Caco-2 (cell line): ENCODE measurements around the gene EMC8. TPM values are rescaled to one million over a fixed set of nuclear protein-coding genes. Genes with fewer than 3 reads are reported as not detected.

Experiments
- BruUV-seq: library from RNA; stranded (reverse); fragments of 400-500 nt; replicated peaks from 2 replicates; lab custom pipeline; 2021; lab: Mats Ljungman, UMichigan
- CTCF ChIA-PET: fragments of 300-600 bp; sonication (Branson Sonifier 250); formaldehyde crosslinking; loops from one replicate; lab custom pipeline; 2022; ENCODE audit warnings: antibody characterized with exemption; lab: Charles Lee
- POLR2A ChIA-PET: fragments of 300-600 bp; sonication (Branson Sonifier 250); formaldehyde crosslinking; loops from one replicate; lab custom pipeline; 2022; ENCODE audit warnings: antibody characterized with exemption; lab: Charles Lee
- DNase-seq, 2 experiments: peaks; one replicate each; pipeline versions ENCODE4 v3.0.0 to v3.0.0-alpha.2; 2020 to 2022
- H3K27me3 ChIP-seq: replicated peaks from 2 replicates; pipeline ENCODE4 v1.6.0; 2011; ENCODE audit warnings: low read length; ENCODE audit not compliant: control insufficient read depth, insufficient read depth
- H3K36me3 ChIP-seq: 2 replicates; pipeline ENCODE4 v1.5.1; 2011; ENCODE audit warnings: low read length; ENCODE audit not compliant: control insufficient read depth, insufficient read depth
- H3K4me1 ChIP-seq: fragments of 250-450 bp; sonication (Bioruptor Pico); 2 replicates; pipeline ENCODE4 v1.5.1; 2020; ENCODE audit warnings: mild to moderate bottlenecking
- H3K4me3 ChIP-seq: 2 replicates; pipeline ENCODE4 v1.5.1; 2011; ENCODE audit warnings: low read depth, mild to moderate bottlenecking, control low read depth, low read length
- H3K9me3 ChIP-seq: fragments of 250-450 bp; sonication (Bioruptor Pico); 2 replicates; pipeline ENCODE4 v1.5.1; 2020; ENCODE audit warnings: mild to moderate bottlenecking, moderate library complexity
- H3K27ac Mint-ChIP-seq: one replicate; pipeline ENCODE4 v1.8.0; 2022; ENCODE audit warnings: mixed read lengths; ENCODE audit not compliant: unreplicated experiment
- H3K27me3 Mint-ChIP-seq: one replicate; pipeline ENCODE4 v1.8.0; 2022; ENCODE audit warnings: mixed read lengths; ENCODE audit not compliant: insufficient read depth, unreplicated experiment
- H3K36me3 Mint-ChIP-seq: one replicate; pipeline ENCODE4 v1.8.0; 2022; ENCODE audit warnings: mild to moderate bottlenecking, mixed read lengths; ENCODE audit not compliant: insufficient read depth, unreplicated experiment
- H3K4me1 Mint-ChIP-seq: one replicate; pipeline ENCODE4 v1.8.0; 2022; ENCODE audit warnings: low read depth, mixed read lengths; ENCODE audit not compliant: unreplicated experiment
- H3K4me3 Mint-ChIP-seq: one replicate; pipeline ENCODE4 v1.8.0; 2022; ENCODE audit warnings: mild to moderate bottlenecking, moderate library complexity, mixed read lengths; ENCODE audit not compliant: unreplicated experiment
- H3K9me3 Mint-ChIP-seq: one replicate; pipeline ENCODE4 v1.8.0; 2022; ENCODE audit warnings: mixed read lengths; ENCODE audit not compliant: unreplicated experiment
- CTCF ChIP-seq, 2 experiments: fragments of 200-600 bp in 1 of 2; IDR thresholded peaks; 1 replicate in 1 of 2; 2 replicates in 1 of 2; pipeline versions ENCODE4 v1.5.1 to v1.8.0; 2011 to 2022; ENCODE audit warnings: antibody characterized with exemption in 1 of 2, control low read depth in 1 of 2, inconsistent platforms in 1 of 2, low read depth in 1 of 2, low read length in 1 of 2, mild to moderate bottlenecking in 1 of 2, moderate library complexity in 1 of 2; ENCODE audit not compliant: insufficient read depth in 1 of 2, severe bottlenecking in 1 of 2, unreplicated experiment in 1 of 2
- intact Hi-C: fragments of 100-400 bp; cut with micrococcal nuclease; formaldehyde crosslinking; loops from one replicate; pipeline ENCODE4 v1.10.0; 2022; ENCODE audit not compliant: unreplicated experiment
- total RNA-seq: library from RNA; stranded (reverse); gene quantifications from 2 replicates; pipeline ENCODE4 v1.2.3, GENCODE V29; 2022

EMC8 gene
- total RNA-seq, 1 experiment from 2014 or later: 94.7 TPM

- Mint-ChIP-seq H3K9me3 (no peaks in the 10 kb centered on the region), H3K27me3 (no peaks in the 10 kb centered on the region), H3K4me1 (peaks cover 6% of the 10 kb centered on the region), H3K36me3 (no peaks in the 10 kb centered on the region), H3K4me3 (no peak overlapping the region), H3K27ac (no peak overlapping the region)
- H3K36me3 ChIP-seq: no peaks in the 10 kb centered on the region
- DNase-seq: no peak
- ChIA-PET CTCF (interaction anchor here (0.6 to 1.9 kb wide), 4 partner anchors 8 to 174 kb away, joined by 3 to 10 read pairs (median 4); no protein-coding TSS in a partner anchor), POLR2A (no interaction called here)
- no peaks in the 10 kb centered on the region for H3K4me1 ChIP-seq
- BruUV-seq: no TSS peak
- no peak for TF ChIP-seq CTCF (IDR thresholded peaks at IDR 0.05; ENCODE audit: insufficient read depth in 1 of 2, low read depth in 1 of 2, low read length in 1 of 2, severe bottlenecking in 1 of 2, unreplicated experiment in 1 of 2)
- intact Hi-C loops: no loop called here
- H3K27me3 ChIP-seq: no peaks in the 10 kb centered on the region
- H3K4me3 ChIP-seq: no peak overlapping the region
- no peaks in the 10 kb centered on the region for H3K9me3 ChIP-seq
Observed at GRCh38 chr16:85812811-85813700, 13.7 kb upstream of the EMC8 start.

GRCh38 chr16:85812031-85812807, 12.9 kb upstream of the EMC8 start:
- H3K4me1 Mint-ChIP-seq: peaks cover 6% of the 10 kb centered on the region
- no peak overlapping the region for H3K4me3 Mint-ChIP-seq
- intact Hi-C loops: no loop called here
- Histone ChIP-seq H3K4me3 (no peak overlapping the region), H3K27me3 (no peaks in the 10 kb centered on the region), H3K9me3 (no peaks in the 10 kb centered on the region), H3K36me3 (no peaks in the 10 kb centered on the region), H3K4me1 (no peaks in the 10 kb centered on the region)
- TF ChIP-seq CTCF (IDR thresholded peaks at IDR 0.05; ENCODE audit: insufficient read depth in 1 of 2, low read depth in 1 of 2, low read length in 1 of 2, severe bottlenecking in 1 of 2, unreplicated experiment in 1 of 2): no peak
- no peak overlapping the region for H3K27ac Mint-ChIP-seq
- no peaks in the 10 kb centered on the region for H3K27me3 Mint-ChIP-seq
- H3K36me3 Mint-ChIP-seq: no peaks in the 10 kb centered on the region
- DNase-seq: no peak
- ChIA-PET POLR2A (interaction anchor here (0.6 kb wide), 1 partner anchor 12 kb away, joined by 5 read pairs; no protein-coding TSS in a partner anchor), CTCF (interaction anchor here (0.8 to 1.9 kb wide), 2 partner anchors 9 to 80 kb away, joined by 3 to 10 read pairs; no protein-coding TSS in a partner anchor)
- no peaks in the 10 kb centered on the region for H3K9me3 Mint-ChIP-seq
- no TSS peak for BruUV-seq

- CTCF ChIA-PET: interaction anchor here (0.8 to 1.6 kb wide), 2 partner anchors 9 to 11 kb away, joined by 3 to 10 read pairs; no protein-coding TSS in a partner anchor
- no peaks in the 10 kb centered on the region for H3K27me3 Mint-ChIP-seq
- POLR2A ChIA-PET: no interaction called here
Observed at GRCh38 chr16:85810742-85811115, 11.4 kb upstream of the EMC8 start.

More at GRCh38 chr16:85810742-85811115, 11.4 kb upstream of the EMC8 start:
- no peak for DNase-seq
- Mint-ChIP-seq H3K27ac (no peak overlapping the region), H3K4me1 (peaks cover 6% of the 10 kb centered on the region), H3K36me3 (peaks cover 10% of the 10 kb centered on the region), H3K4me3 (no peak overlapping the region), H3K9me3 (no peaks in the 10 kb centered on the region)
- H3K9me3 ChIP-seq: no peaks in the 10 kb centered on the region
- H3K4me1 ChIP-seq: no peaks in the 10 kb centered on the region
- no TSS peak for BruUV-seq
- no peak overlapping the region for H3K4me3 ChIP-seq
- no peak for TF ChIP-seq CTCF (IDR thresholded peaks at IDR 0.05; ENCODE audit: insufficient read depth in 1 of 2, low read depth in 1 of 2, low read length in 1 of 2, severe bottlenecking in 1 of 2, unreplicated experiment in 1 of 2)
- intact Hi-C loops: no loop called here
- H3K36me3 ChIP-seq: peaks cover 3% of the 10 kb centered on the region
- no peaks in the 10 kb centered on the region for H3K27me3 ChIP-seq
